GM13976 (cell line): ENCODE data around the gene C11orf87.
A peak's percentile ranks its signal among the peaks of the same experiment; 100 is the strongest.

Source experiments
- DNase-seq: peaks from one replicate; pipeline ENCODE4 v3.0.0; 2012; ENCODE audit warnings: low spot score
- CTCF ChIP-seq: IDR thresholded peaks from 2 replicates; pipeline ENCODE4 v1.5.1; 2012; ENCODE audit warnings: borderline replicate concordance, mild to moderate bottlenecking; ENCODE audit not compliant: insufficient read depth; ENCODE audit errors: extremely low read depth, missing control alignments, control extremely low read depth
- in situ Hi-C: fragments of 300-500 bp; cut with MboI; formaldehyde crosslinking; loops from one replicate; pipeline ENCODE4 v1.12.0; 2022; ENCODE audit warnings: low sequenced_read_pairs, mixed read lengths, inconsistent platforms; ENCODE audit not compliant: unreplicated experiment

The C11orf87 gene

DNA sequence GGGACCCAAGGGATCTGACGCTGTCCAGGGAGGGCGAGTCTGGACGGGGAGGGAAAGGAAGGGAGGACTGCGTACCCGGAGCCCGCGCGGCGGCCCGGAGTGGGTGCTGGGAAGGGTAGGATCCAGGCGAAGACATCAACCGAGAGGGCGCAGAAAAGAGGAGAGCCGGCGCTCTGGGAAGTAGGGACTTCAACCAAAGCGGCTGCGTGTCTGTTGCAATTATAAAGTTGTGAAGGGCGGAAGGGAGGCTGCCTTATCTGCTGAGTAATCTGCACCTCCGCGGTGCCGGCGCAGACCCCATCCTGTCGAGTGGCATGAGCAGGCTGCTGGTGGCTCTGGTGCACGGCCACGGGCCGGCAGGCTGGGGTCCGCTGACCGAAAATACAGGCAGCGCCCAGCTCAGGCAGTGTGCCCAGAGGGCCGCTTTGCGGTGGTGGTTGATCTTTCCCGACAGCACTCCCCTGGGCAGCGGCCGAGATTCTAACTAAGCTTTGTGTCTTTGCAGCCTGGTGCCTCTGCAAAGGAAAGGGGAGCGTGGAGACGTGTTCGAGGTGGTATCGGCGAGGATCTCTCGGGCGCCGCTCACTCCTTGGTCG lies 978 bp downstream of the C11orf87 start:
- in situ Hi-C loops = no loop called here
- no peak for TF ChIP-seq CTCF
- peak; percentile 20 for DNase-seq

DNA sequence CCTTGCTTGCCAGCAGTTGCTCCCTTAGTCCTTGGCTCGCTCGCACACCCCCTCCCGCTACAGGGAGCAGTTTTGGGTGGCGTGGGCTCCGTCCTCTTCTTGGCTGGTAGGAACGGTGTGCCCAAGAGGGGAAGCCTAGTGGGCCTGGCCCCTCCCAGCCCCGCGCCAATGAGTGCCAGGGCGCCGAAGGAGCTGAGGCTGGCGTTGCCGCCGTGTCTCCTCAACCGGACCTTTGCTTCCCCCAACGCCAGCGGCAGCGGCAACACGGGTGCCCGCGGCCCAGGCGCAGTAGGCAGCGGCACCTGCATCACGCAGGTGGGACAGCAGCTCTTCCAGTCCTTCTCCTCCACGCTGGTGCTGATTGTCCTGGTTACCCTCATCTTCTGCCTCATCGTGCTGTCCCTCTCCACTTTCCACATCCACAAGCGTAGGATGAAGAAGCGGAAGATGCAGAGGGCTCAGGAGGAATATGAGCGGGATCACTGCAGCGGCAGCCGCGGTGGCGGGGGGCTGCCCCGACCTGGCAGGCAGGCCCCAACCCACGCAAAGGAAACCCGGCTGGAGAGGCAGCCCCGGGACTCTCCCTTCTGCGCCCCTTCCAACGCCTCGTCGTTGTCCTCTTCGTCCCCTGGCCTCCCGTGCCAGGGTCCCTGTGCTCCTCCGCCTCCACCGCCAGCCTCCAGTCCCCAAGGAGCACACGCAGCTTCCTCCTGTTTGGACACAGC lies 1.6 kb downstream of the C11orf87 start:
- in situ Hi-C loops = no loop called here
- peak; percentile 26 for DNase-seq
- no peak for TF ChIP-seq CTCF

- DNase-seq = peak; percentile 15
- no peak for TF ChIP-seq CTCF
- in situ Hi-C loops = no loop called here
Observed at GRCh38 chr11:109424901-109425300, 2.9 kb downstream of the C11orf87 start.

DNA sequence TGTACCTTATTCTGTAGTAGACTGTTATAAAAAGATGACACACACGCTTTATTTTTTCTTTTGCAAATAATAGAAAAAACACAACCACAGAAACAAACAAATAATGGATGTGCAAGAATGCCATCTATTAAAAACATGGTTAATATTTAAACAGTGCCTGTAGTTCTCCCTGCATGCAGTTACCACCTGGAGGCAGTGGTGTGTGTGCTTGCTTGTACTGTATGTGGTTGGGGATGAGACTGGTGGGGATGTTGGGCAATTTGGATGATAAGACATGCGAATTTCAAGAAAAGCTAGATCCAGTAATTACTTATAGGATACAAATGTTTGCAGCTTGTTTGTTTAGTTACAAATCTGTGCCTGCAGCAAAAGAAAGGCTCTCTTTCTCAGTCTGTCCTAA lies 3.6 kb downstream of the C11orf87 start:
- no peak for TF ChIP-seq CTCF
- DNase-seq = no peak
- in situ Hi-C loops = no loop called here

DNA sequence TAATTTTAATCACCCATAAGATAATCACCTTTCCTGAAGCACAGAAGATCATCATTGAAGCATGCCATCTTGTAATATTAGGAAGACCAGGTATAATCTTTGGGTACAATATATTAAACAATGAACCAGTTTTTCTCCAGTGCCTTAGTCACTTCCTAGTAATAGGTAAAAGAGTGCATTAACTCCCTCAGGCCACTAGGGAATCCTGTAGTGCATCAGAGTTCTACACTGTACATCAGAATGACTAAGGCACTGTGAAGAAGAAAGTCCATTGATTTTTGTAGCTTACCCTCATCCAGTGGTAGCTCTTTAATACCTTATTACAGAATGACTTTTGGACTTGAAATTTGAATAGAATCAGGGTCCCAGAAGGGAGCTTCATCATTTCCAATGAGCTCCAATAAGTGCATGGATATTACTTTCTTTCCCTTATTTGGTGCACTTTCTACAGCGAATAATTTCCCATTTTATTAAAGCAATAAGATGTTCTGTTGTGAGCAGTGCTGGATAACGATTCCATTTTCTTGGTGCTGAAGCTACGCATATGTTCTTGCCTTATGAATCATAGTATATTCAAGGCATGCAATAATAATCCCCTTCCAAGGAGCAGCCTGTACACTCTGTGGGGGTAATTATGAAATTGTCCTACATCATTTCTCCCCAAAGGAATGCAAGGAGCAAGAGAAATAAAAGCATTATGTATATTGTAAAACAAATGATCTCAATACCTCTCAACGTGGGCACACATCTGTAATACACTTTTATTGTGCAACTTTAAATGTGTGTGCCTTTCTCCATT lies 4.7 kb downstream of the C11orf87 start:
- in situ Hi-C loops = no loop called here
- no peak for DNase-seq
- TF ChIP-seq CTCF = no peak

GRCh38 chr11:109432105-109432504 lies 10.1 kb downstream of the C11orf87 start:
- no peak for DNase-seq
- no peak for TF ChIP-seq CTCF
- in situ Hi-C loops = no loop called here
